Thyroid gland (tissue), 4 donors: ENCODE measurements around the gene MEIS1. TPM values are rescaled to one million over a fixed set of nuclear protein-coding genes. Genes with fewer than 3 reads are reported as not detected.

Experiments used
- DNase-seq, 2 donors: peaks; one replicate each; pipeline ENCODE4 v3.0.0-alpha.2; 2019
- H3K27ac ChIP-seq, 3 donors: fragments of 200-600 bp; sonication (generic); 1 replicate in 2 of 3; 2 replicates in 1 of 3; pipeline ENCODE4 v1.5.1; 2016 to 2019; ENCODE audit warnings: mild to moderate bottlenecking in 1 of 3, moderate library complexity in 1 of 3
- H3K27me3 ChIP-seq: fragments of 200-600 bp; sonication (generic); one replicate; pipeline ENCODE4 v1.5.1; 2019
- H3K36me3 ChIP-seq, 2 donors: fragments of 200-600 bp; sonication (generic); one replicate each; pipeline ENCODE4 v1.5.1; 2016 to 2019
- H3K4me1 ChIP-seq, 2 donors: fragments of 200-600 bp; sonication (generic); one replicate each; pipeline ENCODE4 v1.5.1; 2017 to 2019
- H3K4me3 ChIP-seq, 3 donors: fragments of 200-600 bp; sonication (generic); replicated peaks in 1 of 3; 1 replicate in 2 of 3; 2 replicates in 1 of 3; pipeline ENCODE4 v1.5.1; 2016; ENCODE audit warnings: mild to moderate bottlenecking in 1 of 3
- H3K9me3 ChIP-seq: fragments of 200-600 bp; sonication (generic); one replicate; pipeline ENCODE4 v1.5.1; 2017
- CTCF ChIP-seq, 6 experiments: fragments of 200-600 bp in 3 of 6; fragments of 450-650 bp in 3 of 6; sonication (generic) in 3 of 6; IDR thresholded peaks; one replicate each; pipeline ENCODE4 v1.5.1; 2016 to 2019; ENCODE audit warnings: antibody characterized with exemption in 6 of 6, mild to moderate bottlenecking in 2 of 6, inconsistent platforms in 1 of 6, moderate library complexity in 1 of 6
- POLR2A ChIP-seq, 2 donors: fragments of 450-650 bp; IDR thresholded peaks; one replicate each; pipeline ENCODE4 v1.6.1; 2017; ENCODE audit warnings: antibody characterized with exemption in 2 of 2, mild to moderate bottlenecking in 2 of 2, moderate library complexity in 1 of 2
- WGBS, 2 donors: methylation state at CpG; one replicate each; pipeline ENCODE4 v1.1.5; 2017; 5-methylcytosine and 5-hydroxymethylcytosine counted together
- intact Hi-C: fragments of 100-400 bp; cut with DNase I; formaldehyde crosslinking; loops from one replicate; pipeline ENCODE4 v1.15.1; 2023
- total RNA-seq, 4 donors: library from RNA; depleted of rRNA; stranded (reverse); fragments of >200 nt; gene quantifications; one replicate each; pipeline ENCODE4 v1.2.3, GENCODE V29; 2016

MEIS1 gene
- total RNA-seq, 4 donors from 2014 or later: 6.8 to 11.8 (median 9.4) TPM

DNA sequence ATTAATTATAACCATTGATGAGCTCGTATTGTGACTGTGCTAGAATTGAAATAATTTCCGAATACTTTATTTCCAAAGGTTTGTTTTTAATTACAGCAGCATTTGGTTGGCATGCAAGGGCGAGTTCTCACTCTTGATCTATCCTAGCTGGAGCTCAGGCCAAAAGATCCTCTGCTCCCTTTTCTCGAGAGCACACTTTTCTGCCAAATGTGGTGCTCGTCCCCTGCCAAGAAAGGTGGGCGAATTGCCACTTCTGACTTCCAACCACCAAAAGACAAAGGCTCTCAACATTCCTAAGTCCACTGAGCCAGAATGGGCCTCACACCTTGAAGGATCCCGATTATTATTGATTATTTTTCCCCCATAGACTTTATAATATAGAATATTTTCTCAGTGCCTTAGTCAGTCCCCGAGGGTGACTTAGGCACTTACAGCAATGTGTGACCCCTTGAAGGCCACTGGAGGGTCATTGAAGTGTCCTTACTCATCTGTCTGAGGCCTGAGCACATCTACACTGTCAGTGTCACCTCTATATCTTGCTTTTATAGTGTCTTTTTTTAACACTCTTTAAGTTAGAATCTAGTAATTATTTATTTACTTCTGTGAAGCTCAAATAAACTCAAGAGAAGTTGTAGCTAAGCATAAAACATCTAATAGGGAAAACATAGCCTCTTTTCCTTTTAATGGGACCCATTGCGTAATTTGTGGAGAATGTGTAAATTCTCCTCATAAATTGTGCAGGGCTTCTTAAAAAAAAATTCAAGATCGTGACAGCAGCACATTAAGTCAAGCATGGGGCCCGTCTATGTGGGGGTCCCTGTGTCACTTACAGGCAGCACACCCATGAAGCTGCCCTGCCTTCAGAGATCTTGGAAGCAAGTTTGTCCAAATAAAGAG, 98.3 kb downstream of the MEIS1 start:
- peak; percentile 68 to 69 for DNase-seq
- intact Hi-C loops: no loop called here
- H3K4me3 ChIP-seq: no peak overlapping the region
- no peaks in the 10 kb centered on the region for H3K9me3 ChIP-seq
- peaks cover 0 to 8% of the 10 kb centered on the region in 2 donors for H3K4me1 ChIP-seq
- H3K27me3 ChIP-seq: no peaks in the 10 kb centered on the region
- no peak overlapping the region for H3K27ac ChIP-seq
- WGBS, 2 donors: 40 to 49% methylated on average over 11 of the region's 11 CpGs
- H3K36me3 ChIP-seq: no peaks in the 10 kb centered on the region
- TF ChIP-seq CTCF (IDR thresholded peaks at IDR 0.05): no peak
- TF ChIP-seq POLR2A (IDR thresholded peaks at IDR 0.05): no peak

DNA sequence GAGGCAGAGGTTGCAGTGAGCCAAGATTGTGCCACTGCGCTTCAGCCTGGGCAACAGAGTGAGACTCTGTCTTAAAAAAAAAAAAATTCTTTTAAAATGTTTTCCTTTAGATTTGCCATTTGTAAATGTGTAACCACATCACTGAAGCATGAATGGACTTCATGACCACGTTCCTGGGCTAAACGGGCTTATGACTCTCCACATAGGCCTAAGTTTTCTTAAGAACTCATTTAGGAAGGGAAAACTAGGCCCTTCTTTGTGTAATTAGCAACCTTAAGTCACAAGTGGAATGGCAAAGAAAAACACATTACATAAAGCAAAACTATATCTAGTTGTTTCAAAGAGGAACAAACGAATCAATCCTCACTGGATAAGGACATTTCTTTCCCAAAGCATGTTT, 99.5 kb downstream of the MEIS1 start:
- Histone ChIP-seq H3K9me3 (no peaks in the 10 kb centered on the region), H3K27ac (no peak overlapping the region), H3K27me3 (no peaks in the 10 kb centered on the region), H3K4me1 (peaks cover 0 to 8% of the 10 kb centered on the region in 2 donors), H3K36me3 (no peaks in the 10 kb centered on the region), H3K4me3 (no peak overlapping the region)
- intact Hi-C loops: no loop called here
- no peak for DNase-seq
- TF ChIP-seq CTCF (IDR thresholded peaks at IDR 0.05): no peak
- TF ChIP-seq POLR2A (IDR thresholded peaks at IDR 0.05): no peak
- WGBS, 2 donors: 88 to 90% methylated on average over 4 of the region's 4 CpGs

DNA sequence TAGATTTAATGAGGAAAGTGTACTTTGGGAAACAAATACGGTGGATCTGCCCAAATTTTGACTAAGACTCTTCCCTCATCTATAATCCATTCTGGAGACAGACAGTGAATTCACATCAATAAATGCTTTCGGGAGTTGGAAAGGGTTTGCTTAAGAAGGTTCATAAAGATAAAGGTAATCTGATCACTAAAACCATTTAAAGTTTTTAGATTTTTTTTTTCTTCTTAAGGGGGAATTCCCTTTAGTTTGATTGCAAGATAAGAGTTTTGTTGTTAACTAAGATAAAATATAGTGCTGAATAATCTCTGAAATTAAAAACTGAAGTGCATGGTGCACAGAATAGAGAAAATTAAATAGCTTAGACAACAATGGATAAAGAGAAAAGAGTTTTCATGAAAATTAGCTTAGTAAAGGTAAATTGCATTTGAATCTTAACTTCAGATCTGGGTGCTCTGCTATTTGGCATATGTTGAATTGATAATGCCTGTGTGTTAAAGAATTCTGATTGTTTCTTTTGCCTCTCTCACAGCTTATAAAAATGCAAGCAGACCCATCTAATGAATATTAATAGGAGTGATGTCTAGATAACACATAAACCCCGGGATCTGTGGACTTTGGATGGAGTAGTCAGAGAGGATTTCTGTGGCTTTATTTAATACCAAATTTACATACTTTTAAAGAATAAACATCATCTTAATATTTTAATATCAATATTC, 100.8 kb downstream of the MEIS1 start:
- peaks cover 0 to 8% of the 10 kb centered on the region in 2 donors for H3K4me1 ChIP-seq
- intact Hi-C loops: no loop called here

GRCh38 chr2:66536290-66536673, 101.4 kb downstream of the MEIS1 start:
- Histone ChIP-seq H3K27ac (no peak overlapping the region), H3K9me3 (no peaks in the 10 kb centered on the region), H3K36me3 (no peaks in the 10 kb centered on the region), H3K4me1 (peaks cover 0 to 8% of the 10 kb centered on the region in 2 donors), H3K27me3 (no peaks in the 10 kb centered on the region), H3K4me3 (no peak overlapping the region)
- 95% methylated on average over 2 of the region's 2 CpGs for whole genome bisulfite sequencing, 2 donors
- no peak for DNase-seq
- TF ChIP-seq POLR2A (IDR thresholded peaks at IDR 0.05) (no peak), CTCF (IDR thresholded peaks at IDR 0.05) (no peak)
- intact Hi-C loops: no loop called here

More for the DNA sequence above, 100.8 kb downstream of the MEIS1 start:
- no peak for DNase-seq
- H3K27me3 ChIP-seq: no peaks in the 10 kb centered on the region
- no peaks in the 10 kb centered on the region for H3K36me3 ChIP-seq
- WGBS, 2 donors: 83 to 89% methylated on average over 3 of the region's 3 CpGs
- no peak overlapping the region for H3K27ac ChIP-seq
- TF ChIP-seq CTCF (IDR thresholded peaks at IDR 0.05) (no peak), POLR2A (IDR thresholded peaks at IDR 0.05) (no peak)
- no peak overlapping the region for H3K4me3 ChIP-seq
- no peaks in the 10 kb centered on the region for H3K9me3 ChIP-seq

DNA sequence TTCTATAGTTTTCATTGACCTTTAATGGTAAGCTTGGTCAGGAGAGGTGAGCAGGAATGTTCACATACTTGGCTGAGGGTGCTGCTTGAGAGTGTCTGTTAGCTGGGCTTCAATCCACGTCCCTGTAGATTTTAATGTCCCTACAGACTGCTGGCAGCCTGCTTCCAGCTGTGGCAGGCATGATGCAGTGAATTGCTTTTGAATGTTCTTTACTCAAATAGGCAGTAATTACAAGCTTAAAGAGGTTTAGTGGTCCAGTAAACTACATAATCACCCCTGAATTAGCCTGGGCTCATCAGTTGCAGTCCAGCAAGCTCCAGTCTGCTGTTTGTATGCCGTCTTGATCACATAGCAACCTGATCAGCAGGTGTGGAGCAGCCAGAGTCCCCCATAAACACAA, 102.1 kb downstream of the MEIS1 start:
- H3K4me1 ChIP-seq: peaks cover 0 to 8% of the 10 kb centered on the region in 2 donors
- DNase-seq: no peak
- H3K4me3 ChIP-seq: no peak overlapping the region
- no peaks in the 10 kb centered on the region for H3K36me3 ChIP-seq
- 48 to 73% methylated on average over 2 of the region's 2 CpGs for WGBS, 2 donors
- H3K9me3 ChIP-seq: no peaks in the 10 kb centered on the region
- TF ChIP-seq POLR2A (IDR thresholded peaks at IDR 0.05) (no peak), CTCF (IDR thresholded peaks at IDR 0.05) (no peak)
- intact Hi-C loops: no loop called here
- no peak overlapping the region for H3K27ac ChIP-seq
- H3K27me3 ChIP-seq: no peaks in the 10 kb centered on the region
